HG02571 (cell line): ENCODE results near the gene BNIPL.

ENCODE experiments used
- ATAC-seq: cut with Tn5 transposase; IDR thresholded peaks from one replicate; pipeline ENCODE4 v1.9.1; 2021; ENCODE audit warnings: mild to moderate bottlenecking, moderate library complexity; ENCODE audit not compliant: unreplicated experiment

BNIPL gene

GRCh38 chr1:151036356-151036755 is at the start of gene BNIPL:
BNIPL (plus strand) TSS chr1:151036586; CDS start chr1:151036726, 140 bp downstream.
- no peak for ATAC-seq

- no peak for ATAC-seq
Observed at GRCh38 chr1:150987924-150988323, 48.5 kb upstream of the BNIPL start.

DNA sequence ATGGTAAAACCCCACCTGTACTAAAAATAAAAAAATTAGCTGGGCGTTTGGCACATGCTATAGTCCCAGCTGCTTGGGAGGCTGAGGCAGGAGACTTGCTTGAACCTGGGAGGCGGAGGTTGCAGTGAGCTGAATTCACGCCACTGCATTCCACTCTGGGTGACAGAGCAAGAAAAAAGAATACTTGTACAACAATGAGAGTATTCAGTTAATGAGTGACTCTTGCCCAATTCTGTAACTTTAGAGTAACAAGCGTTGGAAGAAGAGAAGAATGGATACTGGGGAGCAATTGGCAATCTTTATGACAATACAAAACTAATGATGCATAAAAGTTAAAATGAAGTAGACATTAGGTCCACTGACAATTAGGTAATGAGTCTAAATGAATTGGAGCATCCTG is 43.8 kb upstream of the BNIPL start:
- ATAC-seq, result no peak

- no peak for ATAC-seq
Observed at GRCh38 chr1:150994248-150994647, 42.1 kb upstream of the BNIPL start.

DNA sequence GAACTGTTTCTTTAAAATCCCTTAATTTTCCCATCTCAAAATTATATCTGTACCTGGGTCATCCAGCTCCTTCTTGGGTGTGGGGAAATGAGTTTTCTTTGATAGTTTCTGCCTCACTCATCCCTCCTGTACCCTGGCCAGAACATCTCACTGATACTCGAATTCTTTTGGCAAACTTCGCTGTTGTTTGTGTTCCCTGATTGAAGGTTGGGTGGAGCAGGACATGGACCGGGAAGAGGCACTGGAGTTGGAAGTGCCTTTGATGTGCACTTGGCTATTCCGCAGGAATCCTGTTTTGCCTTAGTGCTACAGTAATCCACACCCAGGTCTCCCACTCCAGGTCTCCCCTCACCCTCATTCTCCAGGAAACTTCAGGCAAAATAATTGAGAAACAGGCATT is 40.9 kb upstream of the BNIPL start:
- ATAC-seq, result no peak

GRCh38 chr1:150995896-150996295 is 40.5 kb upstream of the BNIPL start:
- no peak for ATAC-seq

DNA sequence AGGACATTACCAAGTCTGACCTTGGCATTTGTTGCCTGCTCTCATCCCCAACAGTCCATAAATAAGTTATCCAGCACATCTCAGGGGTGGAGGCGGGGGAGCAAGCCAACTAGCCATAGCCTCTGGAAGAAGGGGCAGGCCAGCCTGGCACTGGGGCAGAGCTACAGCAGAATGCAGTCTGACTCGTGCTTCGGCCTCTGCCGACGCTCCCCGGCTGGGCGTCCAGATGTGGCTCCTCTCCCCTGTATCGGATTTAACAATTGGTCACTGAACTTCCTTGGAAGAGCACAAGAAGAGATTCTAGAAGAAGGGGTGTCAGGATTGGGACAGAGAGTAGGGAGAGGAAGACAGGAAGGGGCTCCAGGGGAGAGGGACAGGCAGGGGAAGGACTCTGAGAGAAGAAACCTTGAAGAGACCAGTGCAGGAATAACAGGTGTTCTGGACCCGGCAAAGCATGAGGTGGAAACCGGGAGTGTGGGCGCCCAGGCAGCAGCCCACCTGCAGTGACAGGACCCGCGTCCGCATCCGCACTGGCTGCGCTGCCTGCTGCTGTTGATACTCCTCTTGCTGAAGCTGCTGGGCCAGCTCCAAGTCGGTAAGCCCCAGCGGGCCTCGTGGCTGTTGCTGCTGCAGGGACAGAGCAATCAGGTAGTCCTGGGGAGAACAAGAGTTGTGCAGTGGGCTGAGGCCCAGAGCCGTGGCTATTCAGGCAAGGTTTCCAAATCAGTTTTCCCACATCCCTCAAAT is 39.1 kb upstream of the BNIPL start:
- ATAC-seq, result no peak

DNA sequence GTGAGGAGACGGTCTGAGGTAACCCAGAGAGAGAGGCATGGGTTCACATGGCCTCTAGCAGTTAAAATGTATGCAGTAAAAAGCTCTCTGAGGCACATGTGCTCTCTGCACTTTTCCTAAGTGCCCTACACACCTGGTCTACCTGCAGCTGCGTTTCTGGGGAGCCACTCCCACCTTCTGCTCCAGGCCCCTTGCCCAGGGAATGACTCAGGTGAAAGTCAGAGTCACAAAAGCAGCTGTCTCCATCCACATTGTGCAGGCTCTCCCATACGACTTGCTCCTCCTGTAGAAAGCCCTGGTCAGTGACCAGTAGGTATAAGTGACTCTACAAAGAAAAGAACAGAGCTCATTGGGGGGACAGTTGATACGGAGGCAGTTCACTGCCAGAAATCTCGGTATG is 38.4 kb upstream of the BNIPL start:
- no peak for ATAC-seq

DNA sequence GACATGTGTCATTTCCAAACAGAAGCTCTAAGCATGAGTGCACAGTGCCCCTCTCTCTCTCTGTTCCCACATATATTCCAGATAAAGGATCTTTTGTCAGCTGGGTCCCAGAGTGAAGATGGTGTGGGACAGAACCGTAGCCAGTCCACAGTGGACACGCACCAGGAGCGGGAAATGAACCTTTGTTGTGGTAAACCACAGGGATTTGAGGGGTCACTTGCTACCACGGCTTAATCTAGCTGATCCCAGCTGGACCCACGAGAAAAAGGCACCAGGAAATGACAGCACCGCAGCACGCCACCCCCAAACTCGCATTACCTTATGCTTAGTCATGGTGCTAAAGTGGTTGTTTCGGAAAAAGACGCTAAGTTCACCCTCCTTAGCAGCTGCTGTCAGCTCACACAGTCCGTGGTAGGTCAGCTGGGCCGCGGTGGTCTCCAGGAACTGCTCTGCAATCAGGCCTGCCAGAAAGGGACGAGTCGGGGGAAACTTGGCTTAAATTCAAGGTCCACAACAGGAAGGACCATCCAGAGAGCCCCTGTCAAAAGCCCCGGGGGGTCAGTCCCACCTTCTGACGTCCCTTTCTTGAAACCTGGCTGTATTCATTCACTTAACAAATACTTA is 37.2 kb upstream of the BNIPL start:
- ATAC-seq, result no peak

GRCh38 chr1:150999926-151000325 is 36.5 kb upstream of the BNIPL start:
- ATAC-seq, result no peak

- no peak for ATAC-seq
Observed at GRCh38 chr1:151000408-151000807, 36.0 kb upstream of the BNIPL start.

- ATAC-seq, result no peak
Observed at GRCh38 chr1:151001602-151002001, 34.8 kb upstream of the BNIPL start.

- ATAC-seq, result no peak
Observed at GRCh38 chr1:151002051-151002450, 34.3 kb upstream of the BNIPL start.

- ATAC-seq, result no peak
Observed at GRCh38 chr1:151002611-151003010, 33.8 kb upstream of the BNIPL start.

GRCh38 chr1:151003180-151003579 is 33.2 kb upstream of the BNIPL start:
- ATAC-seq, result no peak

DNA sequence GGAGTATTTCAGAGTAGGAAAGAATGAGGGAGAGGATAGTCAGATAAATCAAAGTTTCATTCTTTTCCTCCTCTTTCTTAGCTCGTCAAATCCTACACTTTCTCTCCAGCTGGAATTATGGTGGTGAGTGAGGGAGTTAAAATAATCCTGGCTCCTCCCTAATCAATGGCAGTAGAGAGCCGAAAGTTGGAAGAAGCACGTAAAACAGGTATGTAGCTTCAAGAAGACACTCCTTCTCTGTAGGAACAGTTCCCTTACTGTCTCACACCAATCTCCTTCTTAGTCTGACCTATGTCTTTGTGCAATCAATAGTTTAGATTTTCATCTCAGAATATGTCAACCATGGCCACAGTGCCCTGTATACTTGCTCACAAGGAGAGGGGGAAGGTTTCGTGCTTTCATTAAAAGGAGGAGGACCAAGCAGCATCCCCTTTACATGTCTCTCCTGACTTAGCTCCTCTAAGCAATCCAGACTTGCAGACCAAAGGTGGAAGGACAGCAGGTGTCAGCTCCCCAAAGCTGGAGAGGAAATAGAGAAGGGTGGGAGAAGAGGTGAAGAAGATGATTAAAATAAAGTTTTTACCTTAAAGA is 30.6 kb upstream of the BNIPL start:
- ATAC-seq, result no peak

- no peak for ATAC-seq
Observed at GRCh38 chr1:151006327-151007052, 29.9 kb upstream of the BNIPL start, which contains the start of gene MINDY1. MINDY1 (minus strand) TSS chr1:151006902; CDS start chr1:151002617, 4,285 bp downstream.

GRCh38 chr1:151007853-151008243 is 28.5 kb upstream of the BNIPL start:
- no peak for ATAC-seq

- peak; percentile 61 for ATAC-seq
Observed at GRCh38 chr1:151008244-151009205, 27.9 kb upstream of the BNIPL start, which contains the start of gene PRUNE1. PRUNE1 (plus strand) TSS chr1:151008449; CDS start chr1:151008633, 184 bp downstream.

- no peak for ATAC-seq
Observed at GRCh38 chr1:151009206-151009587, 27.2 kb upstream of the BNIPL start.
